Measurements from ENCODE around the gene RNF150.

DNA sequence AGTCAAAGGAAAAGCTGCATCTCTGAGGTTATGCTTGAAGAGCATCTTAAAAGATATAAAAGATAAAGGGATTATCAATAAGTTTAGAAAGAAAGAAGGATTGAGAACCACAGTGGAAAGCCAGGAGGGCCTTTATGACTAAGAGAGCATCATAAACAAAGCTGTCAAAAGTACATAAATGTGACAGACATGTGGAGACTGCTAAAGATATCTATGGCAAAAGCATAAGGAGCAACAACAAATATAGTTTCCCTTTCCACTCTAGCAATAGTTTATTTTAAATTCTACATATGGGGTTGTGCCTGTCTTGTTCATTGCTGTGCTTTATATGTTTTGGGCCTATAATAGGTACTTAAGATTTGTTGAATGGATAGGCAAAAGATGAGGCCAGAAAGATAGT, 97.3 kb downstream of the RNF150 start:
- TF ChIP-seq CTCF (IDR thresholded peaks at IDR 0.05; ENCODE audit: insufficient read depth, low read length) (no peak), GABPA (IDR thresholded peaks at IDR 0.05; ENCODE audit: low read depth) (no peak)
